GM13977 (cell line): ENCODE measurements around the gene LHFPL5.

ENCODE experiments used
- DNase-seq: peaks from one replicate; pipeline ENCODE4 v3.0.0; 2012; ENCODE audit warnings: low spot score
- in situ Hi-C: fragments of 300-500 bp; cut with MboI; formaldehyde crosslinking; loops from one replicate; pipeline ENCODE4 v1.12.0; 2022; ENCODE audit warnings: low sequenced_read_pairs, low pct_unique_long_range_greater_than_20kb, mixed read lengths, inconsistent platforms; ENCODE audit not compliant: unreplicated experiment
- TF ChIP-seq, protein P1 (sequence below): IDR thresholded peaks from 2 replicates; pipeline ENCODE4 v1.5.1; 2012; ENCODE audit warnings: mild to moderate bottlenecking, control low read depth; ENCODE audit not compliant: insufficient read depth; ENCODE audit errors: extremely low read depth, missing control alignments

LHFPL5 gene

DNA sequence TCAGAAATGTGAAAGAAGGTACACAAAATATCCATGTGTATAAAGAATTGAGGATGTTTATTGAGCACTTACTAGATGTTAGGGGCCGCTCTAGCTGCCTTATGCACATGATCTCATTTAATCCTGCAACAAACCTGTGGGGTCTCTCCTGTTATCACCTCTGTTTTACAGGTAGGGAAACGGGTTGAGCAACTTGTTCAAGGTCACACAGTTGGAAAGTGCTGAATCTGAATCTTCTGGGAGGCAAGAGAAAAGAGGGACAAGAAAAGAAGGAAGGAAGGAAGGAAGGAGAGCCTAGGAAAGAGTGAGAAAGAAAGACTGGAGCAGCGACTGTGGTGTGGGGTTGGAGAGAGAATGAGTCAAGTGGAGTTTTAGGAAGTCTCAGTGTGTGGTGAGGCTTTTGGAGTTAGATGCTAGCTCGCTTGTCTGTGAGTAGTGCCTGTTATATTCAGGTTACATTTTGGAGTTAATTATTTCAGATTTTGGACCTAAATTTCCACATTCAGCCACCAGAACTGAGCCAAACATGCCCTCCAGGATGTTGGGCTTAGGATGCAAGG lies 16.6 kb upstream of the LHFPL5 start:
- TF ChIP-seq, protein P1, sequence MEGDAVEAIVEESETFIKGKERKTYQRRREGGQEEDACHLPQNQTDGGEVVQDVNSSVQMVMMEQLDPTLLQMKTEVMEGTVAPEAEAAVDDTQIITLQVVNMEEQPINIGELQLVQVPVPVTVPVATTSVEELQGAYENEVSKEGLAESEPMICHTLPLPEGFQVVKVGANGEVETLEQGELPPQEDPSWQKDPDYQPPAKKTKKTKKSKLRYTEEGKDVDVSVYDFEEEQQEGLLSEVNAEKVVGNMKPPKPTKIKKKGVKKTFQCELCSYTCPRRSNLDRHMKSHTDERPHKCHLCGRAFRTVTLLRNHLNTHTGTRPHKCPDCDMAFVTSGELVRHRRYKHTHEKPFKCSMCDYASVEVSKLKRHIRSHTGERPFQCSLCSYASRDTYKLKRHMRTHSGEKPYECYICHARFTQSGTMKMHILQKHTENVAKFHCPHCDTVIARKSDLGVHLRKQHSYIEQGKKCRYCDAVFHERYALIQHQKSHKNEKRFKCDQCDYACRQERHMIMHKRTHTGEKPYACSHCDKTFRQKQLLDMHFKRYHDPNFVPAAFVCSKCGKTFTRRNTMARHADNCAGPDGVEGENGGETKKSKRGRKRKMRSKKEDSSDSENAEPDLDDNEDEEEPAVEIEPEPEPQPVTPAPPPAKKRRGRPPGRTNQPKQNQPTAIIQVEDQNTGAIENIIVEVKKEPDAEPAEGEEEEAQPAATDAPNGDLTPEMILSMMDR, result no peak
- in situ Hi-C loops, result no loop called here
- no peak for DNase-seq

DNA sequence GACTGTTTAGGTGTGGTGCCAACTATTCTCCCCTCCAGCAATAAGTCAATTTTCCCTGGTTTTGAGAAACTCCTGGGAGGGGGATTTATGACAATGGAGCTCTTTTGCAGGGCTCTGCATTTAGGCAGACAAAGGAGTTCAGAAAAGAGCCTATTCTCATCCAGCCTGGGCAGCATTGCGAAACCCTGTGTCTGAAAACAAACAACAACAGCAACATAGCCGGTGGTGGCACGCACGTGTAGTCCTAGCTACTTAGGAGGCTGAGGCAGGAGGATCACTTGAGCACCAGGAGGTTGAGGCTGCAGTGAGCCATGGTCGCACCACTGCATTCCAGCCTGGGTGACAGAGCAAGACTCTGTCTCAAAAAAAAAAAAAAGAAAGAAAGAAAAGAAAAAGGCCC lies 14.5 kb upstream of the LHFPL5 start:
- TF ChIP-seq, protein P1, result no peak
- in situ Hi-C loops, result no loop called here
- DNase-seq, result no peak

GRCh38 chr6:35794536-35795452 lies 10.4 kb upstream of the LHFPL5 start:
- in situ Hi-C loops, result no loop called here
- DNase-seq, result no peak
- TF ChIP-seq, protein P1, result no peak

DNA sequence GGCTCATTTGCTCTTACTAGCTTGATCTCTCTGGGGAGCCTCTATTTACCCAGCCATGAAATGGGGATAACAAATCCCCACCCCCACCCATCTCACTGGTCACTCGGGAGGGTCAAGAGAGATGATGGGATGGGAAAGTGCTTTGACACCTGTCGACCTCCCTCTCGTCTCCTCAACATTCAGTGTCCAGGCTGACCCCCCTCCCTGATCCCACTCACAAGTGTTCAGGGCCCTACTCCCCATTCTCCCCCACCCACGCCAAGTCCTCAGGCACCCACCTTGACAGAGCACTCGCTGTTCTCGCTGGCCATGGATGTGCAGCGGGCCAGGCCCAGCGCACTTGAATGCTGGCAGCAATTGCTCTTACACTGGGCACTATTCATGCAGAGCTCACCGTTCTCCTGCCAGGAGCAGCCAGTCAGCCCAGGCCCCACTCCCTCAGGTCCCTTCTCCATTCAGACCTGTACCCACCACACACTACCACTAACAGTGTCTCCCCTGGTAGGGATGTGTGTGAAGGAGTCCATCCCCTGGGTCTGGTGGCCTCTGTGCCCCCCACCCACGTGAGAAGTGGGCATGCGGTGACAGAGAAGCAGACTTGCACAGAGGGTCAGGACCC lies 9.6 kb upstream of the LHFPL5 start:
- in situ Hi-C loops, result no loop called here
- TF ChIP-seq, protein P1, result no peak
- no peak for DNase-seq

- TF ChIP-seq, protein P1, result no peak
- DNase-seq, result no peak
- in situ Hi-C loops, result no loop called here
These were observed 8.9 kb upstream of the LHFPL5 start for GRCh38 chr6:35796236-35796635.

DNA sequence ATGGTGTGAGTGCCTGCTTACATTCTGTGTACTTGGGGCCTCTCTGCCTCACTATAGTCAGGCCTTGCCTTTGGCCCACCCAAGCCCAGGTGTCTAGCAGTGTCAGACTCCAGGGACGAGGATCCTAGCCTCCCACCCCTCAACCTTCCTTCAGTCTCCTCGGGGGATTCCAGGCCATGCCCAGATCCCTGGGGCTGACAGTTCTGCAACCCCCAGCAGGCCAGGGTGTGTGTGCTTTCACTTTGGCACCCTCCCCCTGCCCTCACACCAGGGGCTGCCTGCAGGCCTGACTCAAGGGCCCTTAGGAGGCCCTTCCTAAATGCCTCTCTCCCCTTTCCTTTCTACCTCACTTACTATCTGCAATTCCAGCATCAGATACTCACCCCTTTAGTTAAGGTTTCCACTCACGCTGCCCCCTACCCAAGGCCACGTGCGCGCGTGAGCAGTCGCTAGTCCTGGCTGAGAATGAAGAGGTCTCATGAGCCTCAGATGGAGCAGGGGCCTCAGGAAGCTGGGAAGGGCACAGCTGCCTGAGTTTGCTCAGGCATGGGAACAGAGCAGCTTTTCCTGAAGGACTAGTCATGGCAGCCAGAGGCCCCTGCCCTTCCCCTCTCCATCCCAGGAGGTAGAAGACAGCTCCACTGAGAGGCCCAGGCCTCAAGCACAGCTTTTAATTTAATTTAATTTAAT lies 7.2 kb upstream of the LHFPL5 start:
- TF ChIP-seq, protein P1, result no peak
- in situ Hi-C loops, result no loop called here

More for the DNA sequence above, 7.2 kb upstream of the LHFPL5 start:
- DNase-seq, result no peak
